AG10803 (cell line): Measurements from ENCODE around the gene PRRX2.

Experiments
- DNase-seq: peaks from one replicate; pipeline ENCODE4 v3.0.0; 2010; ENCODE audit warnings: low read depth
- H3K4me3 ChIP-seq: 2 replicates; pipeline ENCODE4 v1.5.1; 2011; ENCODE audit warnings: mild to moderate bottlenecking, low read length, control low read depth
- CTCF ChIP-seq: conservative IDR thresholded peaks from 2 replicates; pipeline ENCODE4 v1.5.1; 2011; ENCODE audit warnings: mild to moderate bottlenecking, low read length, control low read depth, inconsistent platforms

PRRX2 gene

GRCh38 chr9:129696944-129697655 lies 31.7 kb downstream of the PRRX2 start:
- DNase-seq: peak; percentile 83
- no peak for TF ChIP-seq CTCF
- peak overlapping the region; percentile 53 for H3K4me3 ChIP-seq

GRCh38 chr9:129697656-129698253 lies 32.3 kb downstream of the PRRX2 start:
- peak; percentile 85 for DNase-seq
- no peak for TF ChIP-seq CTCF
- H3K4me3 ChIP-seq: peak overlapping the region; percentile 47

GRCh38 chr9:129698254-129698757 lies 32.9 kb downstream of the PRRX2 start:
- DNase-seq: peak; percentile 88
- TF ChIP-seq CTCF: no peak
- peak overlapping the region; percentile 40 for H3K4me3 ChIP-seq

- no peak for TF ChIP-seq CTCF
- DNase-seq: no peak
- H3K4me3 ChIP-seq: no peak overlapping the region
Measured at GRCh38 chr9:129701054-129701453, 35.6 kb downstream of the PRRX2 start.

- no peak for TF ChIP-seq CTCF
- DNase-seq: peak; percentile 72
- no peak overlapping the region for H3K4me3 ChIP-seq
Measured at GRCh38 chr9:129701549-129701948, 36.1 kb downstream of the PRRX2 start.

GRCh38 chr9:129702589-129703520 lies 37.4 kb downstream of the PRRX2 start:
- DNase-seq: peak; percentile 99
- TF ChIP-seq CTCF: no peak
- peak overlapping the region; percentile 7; the same call in 1 of the 2 replicates for H3K4me3 ChIP-seq
